PC-9 (cell line): ENCODE data around the gene STAT5B. TPM values are rescaled to one million over a fixed set of nuclear protein-coding genes. Genes with fewer than 3 reads are reported as not detected.
"Not testable (repeated sequence)": the region's sequence is repeated elsewhere in the genome, so short reads cannot be mapped to it uniquely, and the experiment has no call there.

Source experiments
- BruUV-seq: library from RNA; stranded (reverse); fragments of 400-500 nt; replicated peaks from 2 replicates; lab custom pipeline; 2021; lab: Mats Ljungman, UMichigan
- CTCF ChIA-PET: fragments of 300-600 bp; sonication (Branson Sonifier 250); formaldehyde crosslinking; loops from one replicate; lab custom pipeline; 2022; ENCODE audit warnings: antibody characterized with exemption; lab: Charles Lee
- POLR2A ChIA-PET: fragments of 300-600 bp; sonication (Branson Sonifier 250); formaldehyde crosslinking; loops from one replicate; lab custom pipeline; 2022; ENCODE audit warnings: antibody characterized with exemption; ENCODE audit not compliant: unreplicated experiment; lab: Charles Lee
- DNase-seq, 2 experiments: peaks; one replicate each; pipeline versions ENCODE4 v3.0.0 to v3.0.0-alpha.2; 2015 to 2022; ENCODE audit warnings: mixed read lengths in 1 of 2
- H2AFZ ChIP-seq: fragments of 200-600 bp; sonication (generic); 2 replicates; pipeline ENCODE4 v1.8.1; 2017; ENCODE audit warnings: antibody characterized with exemption
- H3F3A ChIP-seq: fragments of 200-600 bp; sonication (generic); 2 replicates; pipeline ENCODE4 v1.8.1; 2017; ENCODE audit warnings: antibody characterized with exemption, mild to moderate bottlenecking, low read depth; ENCODE audit not compliant: insufficient read depth
- H3K27ac ChIP-seq: fragments of 200-600 bp; sonication (generic); 2 replicates; pipeline ENCODE4 v1.6.1; 2016; ENCODE audit warnings: mixed run types
- H3K27me3 ChIP-seq: fragments of 200-600 bp; sonication (generic); 2 replicates; pipeline ENCODE4 v1.6.1; 2016; ENCODE audit warnings: low read depth, mixed run types; ENCODE audit not compliant: insufficient read depth
- H3K36me3 ChIP-seq: fragments of 200-600 bp; sonication (generic); 2 replicates; pipeline ENCODE4 v1.6.1; 2016; ENCODE audit warnings: low read depth, mixed run types
- H3K4me1 ChIP-seq: fragments of 200-600 bp; sonication (generic); replicated peaks from 2 replicates; pipeline ENCODE4 v1.6.1; 2016; ENCODE audit warnings: mixed run types; ENCODE audit not compliant: insufficient read depth
- H3K4me2 ChIP-seq: fragments of 200-600 bp; sonication (generic); 2 replicates; pipeline ENCODE4 v1.6.1; 2017; ENCODE audit warnings: mixed run types
- H3K4me3 ChIP-seq: fragments of 200-600 bp; sonication (generic); 2 replicates; pipeline ENCODE4 v1.6.1; 2016; ENCODE audit warnings: mixed run types
- H3K79me2 ChIP-seq: fragments of 200-600 bp; sonication (generic); 2 replicates; pipeline ENCODE4 v1.6.1; 2017; ENCODE audit warnings: low read depth, mixed run types
- H3K9me2 ChIP-seq: fragments of 200-600 bp; sonication (generic); 2 replicates; pipeline ENCODE4 v1.8.1; 2017; ENCODE audit warnings: mild to moderate bottlenecking; ENCODE audit not compliant: insufficient read depth
- H3K9me3 ChIP-seq: fragments of 200-600 bp; sonication (generic); 2 replicates; pipeline ENCODE4 v1.8.1; 2016; ENCODE audit warnings: low read depth; ENCODE audit not compliant: insufficient read depth
- H4K20me1 ChIP-seq: fragments of 200-600 bp; sonication (generic); 2 replicates; pipeline ENCODE4 v1.8.1; 2017; ENCODE audit not compliant: insufficient read depth
- CTCF ChIP-seq: fragments of 200-600 bp; sonication (generic); conservative IDR thresholded peaks from 2 replicates; pipeline ENCODE4 v1.6.1; 2017; ENCODE audit warnings: mixed run types, antibody characterized with exemption, mild to moderate bottlenecking, moderate library complexity
- EZH2 ChIP-seq: fragments of 200-600 bp; sonication (generic); IDR thresholded peaks from 2 replicates; pipeline ENCODE4 v1.8.0; 2017; ENCODE audit warnings: antibody characterized with exemption, low read depth
- intact Hi-C: fragments of 100-400 bp; cut with micrococcal nuclease; formaldehyde crosslinking; loops from one replicate; pipeline ENCODE4 v1.10.0; 2022; ENCODE audit not compliant: unreplicated experiment
- total RNA-seq: library from RNA; stranded (reverse); gene quantifications from 2 replicates; pipeline ENCODE4 v1.2.3, GENCODE V29; 2021

The STAT5B gene
- total RNA-seq, 1 experiment from 2014 or later = 19.5 TPM

- H3K36me3 ChIP-seq = peaks cover 7% of the 10 kb centered on the region; the same call in 1 of the 2 replicates
- H3K79me2 ChIP-seq = peaks cover 5% of the 10 kb centered on the region; the same call in 1 of the 2 replicates
- no TSS peak for BruUV-seq
- H3K27ac ChIP-seq = no peak overlapping the region
- H3K27me3 ChIP-seq = no peaks in the 10 kb centered on the region
- H2AFZ ChIP-seq = no peak overlapping the region
- no peaks in the 10 kb centered on the region for H3K9me3 ChIP-seq
- no peaks in the 10 kb centered on the region for H3K9me2 ChIP-seq
- peaks cover 46% of the 10 kb centered on the region for H3F3A ChIP-seq
- no peak overlapping the region for H3K4me3 ChIP-seq
- H3K4me1 ChIP-seq = peaks cover 37% of the 10 kb centered on the region
- intact Hi-C loops = loop anchor here (1.0 to 10.0 kb wide), 4 partner anchors 84 to 298 kb away; partner anchors contain the start of gene NKIRAS2
- TF ChIP-seq EZH2 = no peak
- TF ChIP-seq CTCF = peak; percentile 98
- H3K4me2 ChIP-seq = no peak overlapping the region
- DNase-seq = peak; percentile 84 to 87
- CTCF ChIA-PET = interaction anchor here (0.6 to 0.9 kb wide), 3 partner anchors 66 to 81 kb away, joined by 5 to 6 read pairs (median 6); partner anchors contain the start of gene STAT3
- POLR2A ChIA-PET = interaction anchor here (0.5 to 0.7 kb wide), 2 partner anchors 101 to 217 kb away, joined by 3 read pairs; no protein-coding TSS in a partner anchor
- H4K20me1 ChIP-seq = no peaks in the 10 kb centered on the region
These were observed 46.4 kb upstream of the STAT5B start for GRCh38 chr17:42322382-42323267.

- Histone ChIP-seq H3K4me3 (no peak overlapping the region), H3K36me3 (no peaks in the 10 kb centered on the region), H3K79me2 (no peaks in the 10 kb centered on the region; the same call in 1 of the 2 replicates), H4K20me1 (no peaks in the 10 kb centered on the region), H3K9me3 (no peaks in the 10 kb centered on the region), H3K27ac (no peak overlapping the region), H3K27me3 (no peaks in the 10 kb centered on the region), H3K4me2 (no peak overlapping the region), H3F3A (peaks cover 40% of the 10 kb centered on the region), H3K9me2 (no peaks in the 10 kb centered on the region), H2AFZ (no peak overlapping the region), H3K4me1 (peaks cover 26% of the 10 kb centered on the region)
- no TSS peak for BruUV-seq
- CTCF ChIA-PET = no interaction called here
- DNase-seq = no peak
- POLR2A ChIA-PET = no interaction called here
- intact Hi-C loops = loop anchor here (10.0 kb wide), 1 partner anchor 297 kb away; the partner anchor contains the start of gene NKIRAS2
- no peak for TF ChIP-seq CTCF
- TF ChIP-seq EZH2 = no peak
These were observed 45.4 kb upstream of the STAT5B start for GRCh38 chr17:42321555-42321954.

- H3K4me1 ChIP-seq, H3K9me3 ChIP-seq, H3F3A ChIP-seq, H3K79me2 ChIP-seq, H3K27me3 ChIP-seq, H3K9me2 ChIP-seq, H3K27ac ChIP-seq, H4K20me1 ChIP-seq, H2AFZ ChIP-seq, H3K36me3 ChIP-seq, DNase-seq, H3K4me3 ChIP-seq, intact Hi-C loops, BruUV-seq, H3K4me2 ChIP-seq: not testable (repeated sequence)
- POLR2A ChIA-PET = interaction anchor here (0.5 kb wide), 1 partner anchor 92 kb away, joined by 4 read pairs; no protein-coding TSS in a partner anchor
- CTCF ChIA-PET = interaction anchor here (0.7 kb wide), 2 partner anchors 15 to 198 kb away, joined by 3 to 4 read pairs; no protein-coding TSS in a partner anchor
These were observed 41.8 kb upstream of the STAT5B start for GRCh38 chr17:42317967-42318366.
